ENCODE measurements around the gene PPOX. TPM values are rescaled to one million over a fixed set of nuclear protein-coding genes. Genes with fewer than 3 reads are reported as not detected.
A peak's percentile ranks its signal among the peaks of the same experiment; 100 is the strongest.

The PPOX gene
- total and polyA plus RNA-seq, 2 donors: 13.9 to 25.9 TPM

DNA sequence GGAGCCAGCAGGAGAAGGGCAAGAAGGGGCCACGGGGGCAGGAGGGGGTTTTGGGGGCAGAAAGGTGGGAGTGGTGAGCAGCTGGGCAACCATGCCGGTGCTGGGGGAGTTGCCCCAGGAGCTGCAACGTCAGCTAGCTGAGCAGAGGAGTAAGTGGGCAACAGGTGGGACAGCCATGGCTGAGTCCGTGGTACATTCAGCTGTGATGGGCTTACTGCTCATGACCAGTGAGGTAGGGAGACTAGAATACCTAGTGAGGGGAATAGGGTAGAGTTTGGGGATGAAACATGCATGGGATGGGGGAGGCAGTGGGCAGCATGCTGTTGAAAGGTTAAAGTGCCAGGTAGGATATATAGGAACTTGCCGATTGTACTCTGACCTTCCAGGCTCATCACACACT lies 4.6 kb upstream of the PPOX start:
- Histone ChIP-seq H3K36me3 (ENCODE audit: insufficient read depth) (no peaks in the 10 kb centered on the region), H3K4me1 (ENCODE audit: insufficient read depth) (no peaks in the 10 kb centered on the region), H3K4me3 (ENCODE audit: low read depth, low read length) (no peak overlapping the region), H3K27ac (ENCODE audit: low read depth) (no peak overlapping the region)
- WGBS: 87% methylated on average over 5 of the region's 5 CpGs
- no peak for DNase-seq (ENCODE audit: extremely low spot score)

GRCh38 chr1:161162052-161162451 lies 4.2 kb upstream of the PPOX start:
- Histone ChIP-seq H3K36me3 (ENCODE audit: insufficient read depth) (no peaks in the 10 kb centered on the region), H3K27ac (ENCODE audit: low read depth) (no peak overlapping the region), H3K4me1 (ENCODE audit: insufficient read depth) (no peaks in the 10 kb centered on the region)

DNA sequence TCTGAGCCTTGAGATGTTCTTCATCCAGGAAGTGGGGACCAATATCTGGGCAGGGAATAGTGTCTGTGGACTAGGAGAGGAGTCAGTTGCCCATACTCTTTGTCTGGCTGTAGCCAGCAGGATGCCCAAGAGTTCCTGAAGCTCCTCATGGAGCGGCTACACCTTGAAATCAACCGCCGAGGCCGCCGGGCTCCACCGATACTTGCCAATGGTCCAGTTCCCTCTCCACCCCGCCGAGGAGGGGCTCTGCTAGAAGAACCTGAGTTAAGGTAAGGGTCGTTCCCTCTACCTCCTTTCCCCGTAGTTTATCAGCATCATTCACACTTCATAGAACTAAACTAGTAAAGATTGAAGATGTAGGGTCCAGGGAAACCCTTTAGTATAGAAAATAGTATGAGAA lies 3.4 kb upstream of the PPOX start:
- Histone ChIP-seq H3K27ac (ENCODE audit: low read depth) (no peak overlapping the region), H3K4me3 (ENCODE audit: low read depth, low read length) (no peak overlapping the region), H3K4me1 (ENCODE audit: insufficient read depth) (no peaks in the 10 kb centered on the region), H3K36me3 (ENCODE audit: insufficient read depth) (no peaks in the 10 kb centered on the region)
- no peak for DNase-seq (ENCODE audit: extremely low spot score)
- WGBS: 94% methylated on average over 10 of the region's 10 CpGs

More at GRCh38 chr1:161162052-161162451, 4.2 kb upstream of the PPOX start:
- no peak overlapping the region for H3K4me3 ChIP-seq (ENCODE audit: low read depth, low read length)
- WGBS: 82% methylated on average over 7 of the region's 7 CpGs
- DNase-seq (ENCODE audit: extremely low spot score): no peak

DNA sequence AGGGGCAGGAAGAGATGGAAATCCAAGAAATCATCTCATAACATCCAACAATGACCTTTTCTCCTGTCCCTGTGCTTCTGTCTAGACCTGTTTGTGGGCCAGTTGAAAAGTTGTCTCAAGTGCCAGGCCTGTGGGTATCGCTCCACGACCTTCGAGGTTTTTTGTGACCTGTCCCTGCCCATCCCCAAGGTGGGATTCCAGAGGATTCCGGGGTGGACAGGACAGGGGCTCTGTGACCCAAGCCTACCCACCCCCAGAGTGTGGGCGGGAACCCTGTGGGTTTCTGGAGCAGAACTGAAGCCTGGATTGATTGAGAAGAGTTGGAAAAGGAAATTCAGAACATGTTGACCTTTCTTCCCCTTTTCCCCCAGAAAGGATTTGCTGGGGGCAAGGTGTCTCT lies 2.4 kb upstream of the PPOX start:
- Histone ChIP-seq H3K36me3 (ENCODE audit: insufficient read depth) (no peaks in the 10 kb centered on the region), H3K27ac (ENCODE audit: low read depth) (no peak overlapping the region), H3K4me3 (ENCODE audit: low read depth, low read length) (no peak overlapping the region), H3K4me1 (ENCODE audit: insufficient read depth) (no peaks in the 10 kb centered on the region)
- no peak for DNase-seq (ENCODE audit: extremely low spot score)
- WGBS: 93% methylated on average over 5 of the region's 5 CpGs

GRCh38 chr1:161164901-161165610 lies 1.2 kb upstream of the PPOX start:
- DNase-seq (ENCODE audit: extremely low spot score): no peak
- WGBS: 64% methylated on average over 14 of the region's 14 CpGs
- no peaks in the 10 kb centered on the region for H3K36me3 ChIP-seq (ENCODE audit: insufficient read depth)
- no peak overlapping the region for H3K4me3 ChIP-seq (ENCODE audit: low read depth, low read length)
- peak overlapping the region; percentile 89 for H3K27ac ChIP-seq (ENCODE audit: low read depth)
- H3K4me1 ChIP-seq (ENCODE audit: insufficient read depth): no peaks in the 10 kb centered on the region

DNA sequence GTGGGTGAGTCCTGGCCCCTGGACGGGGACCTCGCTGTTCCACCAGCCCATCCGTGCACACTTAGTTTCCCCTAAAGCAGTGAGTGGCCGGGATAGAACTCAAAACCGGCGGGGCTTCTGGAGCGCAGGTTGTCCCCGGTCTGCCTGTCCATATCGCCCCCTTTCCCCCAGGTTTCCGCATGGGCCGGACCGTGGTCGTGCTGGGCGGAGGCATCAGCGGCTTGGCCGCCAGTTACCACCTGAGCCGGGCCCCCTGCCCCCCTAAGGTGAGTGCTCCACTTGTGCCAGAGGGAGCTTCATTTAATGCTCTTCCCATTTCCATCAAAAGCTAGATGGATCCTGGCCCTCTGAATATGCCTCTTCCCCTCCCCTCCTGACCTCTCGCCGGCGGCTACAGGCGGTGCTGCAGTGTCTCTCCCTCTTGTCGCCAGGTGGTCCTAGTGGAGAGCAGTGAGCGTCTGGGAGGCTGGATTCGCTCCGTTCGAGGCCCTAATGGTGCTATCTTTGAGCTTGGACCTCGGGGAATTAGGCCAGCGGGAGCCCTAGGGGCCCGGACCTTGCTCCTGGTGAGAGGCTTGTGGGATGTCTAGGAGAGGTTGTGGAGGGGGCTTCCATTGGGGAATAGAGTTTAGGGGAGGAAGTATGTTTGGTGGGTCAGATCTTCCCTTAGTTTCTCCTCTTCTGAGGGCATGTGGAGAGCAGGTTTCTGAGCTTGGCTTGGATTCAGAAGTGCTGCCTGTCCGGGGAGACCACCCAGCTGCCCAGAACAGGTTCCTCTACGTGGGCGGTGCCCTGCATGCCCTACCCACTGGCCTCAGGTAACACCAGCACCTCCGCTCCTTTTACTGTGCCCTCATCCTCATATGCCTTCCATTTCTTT lies 683 bp downstream of the PPOX start:
- 6% methylated on average over 33 of the region's 33 CpGs for WGBS

GRCh38 chr1:161168906-161169305 lies 2.7 kb downstream of the PPOX start:
- WGBS: 93% methylated on average over 9 of the region's 9 CpGs
- Histone ChIP-seq H3K36me3 (ENCODE audit: insufficient read depth) (peaks cover 5% of the 10 kb centered on the region), H3K27ac (ENCODE audit: low read depth) (no peak overlapping the region), H3K4me1 (ENCODE audit: insufficient read depth) (no peaks in the 10 kb centered on the region), H3K4me3 (ENCODE audit: low read depth, low read length) (no peak overlapping the region)
- DNase-seq (ENCODE audit: extremely low spot score): no peak

More for the DNA sequence above, 683 bp downstream of the PPOX start:
- Histone ChIP-seq H3K27ac (ENCODE audit: low read depth) (peak overlapping the region; percentile 47), H3K4me1 (ENCODE audit: insufficient read depth) (no peaks in the 10 kb centered on the region), H3K36me3 (ENCODE audit: insufficient read depth) (peaks cover 4% of the 10 kb centered on the region), H3K4me3 (ENCODE audit: low read depth, low read length) (peak overlapping the region; percentile 60)
- DNase-seq (ENCODE audit: extremely low spot score): no peak

DNA sequence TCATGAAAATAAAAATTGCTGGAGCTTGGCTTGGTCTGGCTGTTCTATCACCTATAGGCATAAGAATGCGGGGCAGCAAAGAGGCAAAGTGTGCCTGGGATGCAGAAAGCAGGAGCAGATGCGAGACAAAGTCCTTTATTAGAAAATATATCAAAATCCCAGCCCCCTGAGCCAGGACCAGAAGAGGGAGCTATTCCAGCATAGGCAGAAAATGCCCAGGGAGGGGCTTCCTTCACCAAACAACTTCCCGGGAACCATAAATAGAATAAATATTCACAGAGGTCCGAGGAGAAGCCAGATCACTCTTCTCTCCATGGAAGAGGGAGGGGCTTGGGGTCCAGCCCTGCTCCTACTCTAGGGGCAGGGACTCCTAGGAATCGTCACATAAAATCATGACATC lies 5.0 kb downstream of the PPOX start:
- 55% methylated on average over 5 of the region's 5 CpGs for WGBS
- Histone ChIP-seq H3K36me3 (ENCODE audit: insufficient read depth) (peaks cover 5% of the 10 kb centered on the region), H3K4me3 (ENCODE audit: low read depth, low read length) (no peak overlapping the region), H3K4me1 (ENCODE audit: insufficient read depth) (no peaks in the 10 kb centered on the region), H3K27ac (ENCODE audit: low read depth) (no peak overlapping the region)
- no peak for DNase-seq (ENCODE audit: extremely low spot score)

- Histone ChIP-seq H3K4me1 (ENCODE audit: insufficient read depth) (no peaks in the 10 kb centered on the region), H3K27ac (ENCODE audit: low read depth) (no peak overlapping the region), H3K4me3 (ENCODE audit: low read depth, low read length) (no peak overlapping the region), H3K36me3 (ENCODE audit: insufficient read depth) (peaks cover 5% of the 10 kb centered on the region)
- 86% methylated on average over 12 of the region's 12 CpGs for WGBS
- DNase-seq (ENCODE audit: extremely low spot score): no peak
Measured at GRCh38 chr1:161171696-161172095, 5.5 kb downstream of the PPOX start.

GRCh38 chr1:161172349-161172748 lies 6.1 kb downstream of the PPOX start:
- no peak for DNase-seq (ENCODE audit: extremely low spot score)
- no peak overlapping the region for H3K4me3 ChIP-seq (ENCODE audit: low read depth, low read length)
- no peak overlapping the region for H3K27ac ChIP-seq (ENCODE audit: low read depth)
- H3K36me3 ChIP-seq (ENCODE audit: insufficient read depth): peaks cover 5% of the 10 kb centered on the region
- WGBS: 84% methylated on average over 1 of the region's 1 CpG
- H3K4me1 ChIP-seq (ENCODE audit: insufficient read depth): no peaks in the 10 kb centered on the region

- no peak for DNase-seq (ENCODE audit: extremely low spot score)
- Histone ChIP-seq H3K27ac (ENCODE audit: low read depth) (no peak overlapping the region), H3K36me3 (ENCODE audit: insufficient read depth) (peaks cover 5% of the 10 kb centered on the region), H3K4me1 (ENCODE audit: insufficient read depth) (no peaks in the 10 kb centered on the region), H3K4me3 (ENCODE audit: low read depth, low read length) (no peak overlapping the region)
- 39% methylated on average over 4 of the region's 4 CpGs for WGBS
Measured at GRCh38 chr1:161172776-161173376, 6.7 kb downstream of the PPOX start.

GRCh38 chr1:161173711-161174110 lies 7.5 kb downstream of the PPOX start:
- WGBS: 95% methylated on average over 11 of the region's 11 CpGs
- no peaks in the 10 kb centered on the region for H3K4me1 ChIP-seq (ENCODE audit: insufficient read depth)
- peaks cover 5% of the 10 kb centered on the region for H3K36me3 ChIP-seq (ENCODE audit: insufficient read depth)
- H3K4me3 ChIP-seq (ENCODE audit: low read depth, low read length): no peak overlapping the region
- no peak for DNase-seq (ENCODE audit: extremely low spot score)
- no peak overlapping the region for H3K27ac ChIP-seq (ENCODE audit: low read depth)

DNA sequence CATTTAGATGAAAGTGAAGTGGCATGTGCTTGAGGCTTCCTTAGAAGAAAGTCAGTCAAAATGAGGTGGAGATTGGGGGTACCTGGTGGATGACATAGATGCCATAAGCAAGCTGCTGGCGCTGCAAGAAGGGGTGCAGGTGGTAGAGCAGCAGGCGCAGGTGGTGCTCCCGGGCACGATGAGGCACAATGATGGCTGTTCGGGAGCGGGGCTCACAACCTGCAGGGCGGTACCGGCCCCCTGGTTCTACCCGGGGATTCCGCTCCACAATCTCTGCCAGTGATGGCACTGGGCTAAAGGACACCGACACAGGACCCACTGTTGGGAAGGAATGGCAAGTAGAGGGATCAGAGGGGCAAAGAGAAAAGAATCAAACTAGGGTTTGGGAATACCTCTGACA lies 8.7 kb downstream of the PPOX start:
- H3K4me3 ChIP-seq (ENCODE audit: low read depth, low read length): no peak overlapping the region
- DNase-seq (ENCODE audit: extremely low spot score): no peak
- peaks cover 5% of the 10 kb centered on the region for H3K36me3 ChIP-seq (ENCODE audit: insufficient read depth)
- H3K4me1 ChIP-seq (ENCODE audit: insufficient read depth): no peaks in the 10 kb centered on the region
- no peak overlapping the region for H3K27ac ChIP-seq (ENCODE audit: low read depth)
- WGBS: 95% methylated on average over 11 of the region's 11 CpGs

All from urinary bladder (tissue), 4 donors.